Activated effector memory CD4-positive, alpha-beta T cell treated with Interleukin-2 at 50 U/mL for 16 hours (primary cell): ENCODE results near the gene HID1.
"Not testable (repeated sequence)": the region's sequence is repeated elsewhere in the genome, so short reads cannot be mapped to it uniquely, and the experiment has no call there.

Experiments
- DNase-seq: peaks from one replicate; pipeline ENCODE4 v3.0.0-alpha.2; 2020

Gene HID1

DNA sequence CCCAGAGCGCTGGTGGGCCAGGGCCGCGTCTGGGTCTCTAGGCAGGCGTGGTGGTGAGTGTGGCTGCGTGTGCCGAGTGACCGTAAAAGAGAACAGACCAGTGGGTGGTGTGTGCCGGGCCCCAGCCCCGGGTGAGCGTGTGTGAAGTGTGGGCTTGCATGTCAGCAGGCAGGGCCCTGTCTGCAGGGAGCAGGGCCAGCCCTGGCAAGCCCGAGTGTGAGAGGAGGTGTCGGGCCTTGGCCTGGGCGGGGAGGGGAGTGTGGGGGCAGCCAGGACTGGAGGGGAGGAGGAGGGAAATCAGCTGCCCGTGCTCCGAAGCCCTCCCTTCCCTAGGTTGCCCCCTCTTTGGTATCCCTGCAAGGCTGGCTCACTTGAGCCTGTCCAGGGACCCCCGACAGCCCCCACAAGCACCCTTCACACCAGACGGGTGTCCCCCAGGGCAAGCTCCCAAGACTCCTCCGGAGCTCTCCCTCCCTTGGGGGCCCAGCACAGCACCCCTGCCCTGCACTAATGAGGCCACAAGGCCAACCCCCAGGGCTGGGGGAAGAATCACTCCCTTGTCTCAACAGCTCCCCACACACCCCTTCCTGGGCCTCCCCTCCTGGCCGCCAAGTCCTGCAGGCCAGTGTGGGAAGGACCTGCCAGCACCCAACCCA, 51.4 kb downstream of the HID1 start:
- DNase-seq, result no peak

DNA sequence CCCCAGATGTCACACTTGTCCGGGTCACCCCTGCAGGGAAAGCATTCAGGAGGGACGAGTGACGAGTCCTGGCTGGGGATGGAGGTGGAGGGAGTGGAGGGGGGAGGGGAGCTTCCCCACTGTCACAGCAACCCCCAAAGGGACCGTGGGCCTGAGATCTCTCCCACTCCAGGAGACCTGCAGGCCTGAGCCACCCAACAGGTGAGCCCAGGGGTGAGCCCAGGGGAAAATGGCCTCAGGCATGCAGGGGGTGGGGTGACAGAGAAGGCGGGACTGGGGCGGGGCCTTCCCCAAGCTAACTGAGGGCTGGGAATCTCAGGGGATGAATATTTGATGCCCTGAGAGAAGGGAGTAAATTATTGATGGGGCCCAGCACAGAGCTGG, 51.9 kb downstream of the HID1 start:
- no peak for DNase-seq

DNA sequence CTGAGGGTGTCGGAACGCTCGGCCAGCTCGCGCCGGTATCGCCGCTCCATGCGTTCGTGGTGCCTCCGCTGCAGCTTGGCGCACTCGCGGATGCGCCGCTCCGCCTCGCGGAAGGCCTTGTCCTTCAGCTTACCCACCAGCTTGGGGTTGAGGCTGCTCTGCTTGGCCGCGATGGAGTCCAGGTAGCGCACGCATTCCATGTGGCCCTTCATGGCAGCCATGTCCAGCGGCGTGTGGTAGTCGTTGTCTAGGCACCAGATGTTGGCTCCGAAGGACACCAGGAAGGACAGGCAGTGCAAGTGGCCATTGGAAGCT, 52.3 kb downstream of the HID1 start:
- DNase-seq, result no peak

DNA sequence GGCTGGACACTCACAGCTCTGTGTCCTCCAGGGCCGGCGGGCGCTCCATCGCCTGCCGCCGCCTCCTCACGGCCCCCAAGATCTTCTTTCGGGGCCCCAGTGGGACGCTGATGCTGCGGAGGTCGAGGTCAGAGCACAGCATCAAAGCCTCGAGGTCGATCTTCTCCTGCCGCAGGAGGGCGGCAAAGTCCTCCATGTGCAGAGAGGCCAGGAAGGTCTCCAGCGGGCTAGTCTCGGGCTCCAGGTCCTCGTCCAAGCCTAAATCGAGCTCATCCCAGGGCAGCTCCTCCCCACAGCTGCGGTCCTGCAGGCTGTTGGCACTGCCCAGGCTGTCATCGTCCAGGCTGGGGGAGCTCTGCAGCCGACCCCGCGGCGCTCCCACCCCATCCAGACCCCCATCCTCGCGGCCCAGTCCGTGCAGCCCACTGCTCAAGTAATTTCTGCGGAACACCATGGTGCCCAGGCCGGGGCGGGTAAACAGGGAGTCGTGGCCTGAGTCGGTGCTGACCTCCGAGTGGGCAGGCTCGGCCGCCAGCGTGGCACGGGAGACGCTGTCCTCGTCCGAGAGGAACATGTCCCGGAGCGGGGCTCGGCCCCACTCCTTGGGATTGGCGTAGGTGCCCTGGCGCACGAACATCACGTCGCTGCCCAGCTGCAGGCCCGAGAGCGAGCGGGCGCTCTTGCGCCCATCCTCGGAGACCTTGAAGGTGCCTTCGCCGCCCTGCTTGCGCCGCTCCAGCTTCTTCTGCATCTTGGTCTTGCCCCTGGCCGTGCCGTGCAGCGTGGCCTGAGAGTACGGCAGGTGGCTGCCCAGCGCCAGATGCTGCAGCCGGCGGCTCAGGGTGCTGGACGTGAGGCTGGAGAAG, 52.9 kb downstream of the HID1 start:
- DNase-seq, result no peak

DNA sequence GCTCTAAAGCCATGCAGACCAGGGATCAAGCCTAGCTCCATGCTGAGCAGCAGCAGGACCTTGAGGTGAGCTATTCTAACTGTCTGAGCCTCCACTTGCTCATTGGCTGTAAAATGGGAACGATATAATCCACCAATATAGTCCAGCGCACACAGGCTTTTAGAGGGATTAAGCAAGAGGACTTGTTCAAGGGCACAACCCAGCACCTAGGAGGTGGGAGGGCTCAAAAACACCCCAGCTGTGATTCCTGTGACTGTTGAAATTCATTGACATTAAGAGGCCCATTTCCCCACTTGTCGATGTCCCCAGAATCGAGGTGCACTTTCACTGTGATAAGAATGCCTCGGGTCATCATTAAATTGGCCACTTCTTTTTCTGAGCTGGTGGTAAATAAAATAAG, 53.7 kb downstream of the HID1 start:
- no peak for DNase-seq

DNA sequence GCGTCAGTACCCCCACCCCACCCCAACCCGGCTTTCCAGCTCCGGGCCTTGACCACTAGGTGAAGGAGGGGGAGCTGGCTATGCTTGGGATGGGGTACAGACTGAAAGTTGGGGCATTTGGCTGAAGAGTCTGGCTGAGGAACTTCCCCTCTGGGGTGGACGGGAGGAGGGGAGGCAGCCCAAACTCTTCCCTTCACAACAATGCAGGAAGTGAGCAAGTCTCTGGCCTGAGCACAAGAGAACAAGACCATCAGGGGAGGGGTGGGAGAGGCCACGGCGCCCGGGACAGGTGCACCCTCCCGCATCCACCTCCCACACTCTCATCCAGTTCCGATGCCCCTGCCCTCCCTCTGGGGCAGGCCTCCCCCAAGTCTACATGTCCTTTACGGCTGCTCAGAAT, 55.1 kb downstream of the HID1 start:
- no peak for DNase-seq

DNA sequence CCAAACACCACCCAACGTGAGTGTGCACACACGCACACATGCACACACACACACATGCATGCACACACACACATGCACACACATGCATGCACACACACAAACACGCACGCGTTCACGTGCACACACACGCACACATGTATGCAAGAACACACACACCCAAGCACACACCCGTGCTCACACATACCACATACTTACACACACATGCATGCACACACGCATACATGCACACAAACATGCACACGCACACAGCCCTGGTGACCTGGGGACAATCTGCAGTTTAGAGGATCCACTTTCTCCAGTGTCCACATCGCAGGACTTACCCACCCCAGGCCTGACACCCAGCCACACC, 55.7 kb downstream of the HID1 start:
- DNase-seq, result no peak

DNA sequence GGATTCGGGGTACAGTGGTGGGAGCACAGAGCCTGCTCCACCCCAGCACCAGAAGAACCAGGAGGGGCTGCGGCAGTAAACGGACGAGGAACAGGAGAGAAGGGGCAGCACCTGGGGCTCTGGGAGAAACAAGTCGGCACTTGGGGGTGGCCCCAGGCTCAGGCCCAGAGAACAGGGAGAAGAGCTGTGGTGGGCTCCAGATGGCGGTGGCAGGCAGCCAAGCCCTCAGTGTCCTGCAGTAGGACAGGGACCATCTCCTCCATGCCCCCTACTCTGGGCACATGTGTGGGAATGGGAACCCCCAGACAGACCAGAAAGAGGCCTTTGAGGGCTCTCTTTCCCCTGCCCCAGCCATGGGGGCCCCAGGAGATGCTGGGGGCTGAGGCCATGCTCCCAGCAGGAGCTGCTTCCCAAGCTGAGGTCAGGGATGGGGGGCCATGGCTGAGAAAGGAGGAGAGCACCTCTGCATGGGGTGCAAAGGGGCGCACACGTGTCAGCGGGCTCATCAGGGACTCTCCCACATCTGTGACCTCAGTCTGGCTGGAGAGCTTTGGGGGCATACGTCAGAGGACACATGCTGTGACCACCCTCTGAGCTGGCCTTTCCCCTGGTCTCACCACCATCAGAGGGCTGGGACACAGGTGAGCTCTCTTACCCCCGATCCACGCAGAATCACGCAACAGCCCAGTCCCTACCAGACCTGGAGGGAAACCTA, 56.3 kb downstream of the HID1 start:
- no peak for DNase-seq

DNA sequence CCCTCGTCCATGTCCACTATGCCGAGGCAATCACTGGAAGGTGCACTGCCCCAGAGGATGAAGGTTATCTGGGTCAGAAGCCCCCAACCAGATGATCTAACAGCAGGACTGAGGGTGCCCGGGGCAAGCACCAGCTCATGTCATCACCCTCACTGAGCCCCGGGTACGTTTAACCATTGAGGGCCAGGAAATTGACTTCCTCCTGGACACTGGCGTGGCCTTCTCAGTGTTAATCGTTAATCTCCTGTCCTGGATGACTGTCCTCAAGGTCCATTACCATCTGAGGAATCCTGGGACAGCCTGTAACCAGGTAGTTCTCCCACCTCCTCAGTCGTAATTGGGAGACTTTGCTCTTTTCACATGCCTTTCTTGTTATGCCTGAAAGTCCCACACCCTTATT, 61.1 kb downstream of the HID1 start:
- DNase-seq, result not testable (repeated sequence)

DNA sequence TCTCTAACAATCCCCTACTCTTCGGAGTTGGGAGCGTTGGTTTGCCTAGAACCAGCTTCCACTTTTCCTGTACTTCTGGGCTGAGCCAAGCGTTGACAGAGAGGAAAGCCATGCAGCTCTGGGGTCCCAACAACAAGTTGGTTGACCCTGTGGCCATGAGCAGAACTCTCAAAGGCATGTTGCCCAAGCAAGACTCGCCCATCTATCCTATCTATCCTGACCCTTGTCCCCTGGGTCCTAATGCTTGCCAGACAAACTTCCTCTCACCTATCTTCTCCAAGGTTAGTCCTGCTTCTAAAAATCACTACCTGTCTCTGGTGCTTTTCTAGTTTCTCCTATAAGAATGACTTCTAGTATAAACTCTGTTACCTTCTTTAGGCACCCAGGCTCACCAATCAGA, 63.5 kb downstream of the HID1 start:
- DNase-seq, result not testable (repeated sequence)

DNA sequence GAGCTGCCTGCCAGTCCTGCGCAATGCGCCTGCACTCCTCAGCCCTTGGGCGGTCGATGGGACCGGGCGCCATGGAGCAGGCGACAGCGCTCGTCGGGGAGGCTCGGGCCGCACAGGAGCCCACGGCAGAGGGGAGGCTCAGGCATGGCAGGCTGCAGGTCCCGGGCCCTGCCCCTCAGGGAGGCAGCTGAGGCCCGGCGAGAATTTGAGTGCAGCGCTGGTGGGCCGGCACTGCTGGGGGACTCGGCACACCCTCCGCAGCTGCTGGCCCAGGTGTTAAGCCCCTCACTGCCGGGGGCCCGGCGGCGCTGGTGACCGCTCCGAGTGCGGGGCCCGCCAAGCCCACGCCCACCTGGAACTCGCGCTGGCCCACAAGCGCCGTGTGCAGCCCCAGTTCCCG, 65.5 kb downstream of the HID1 start:
- no peak for DNase-seq

DNA sequence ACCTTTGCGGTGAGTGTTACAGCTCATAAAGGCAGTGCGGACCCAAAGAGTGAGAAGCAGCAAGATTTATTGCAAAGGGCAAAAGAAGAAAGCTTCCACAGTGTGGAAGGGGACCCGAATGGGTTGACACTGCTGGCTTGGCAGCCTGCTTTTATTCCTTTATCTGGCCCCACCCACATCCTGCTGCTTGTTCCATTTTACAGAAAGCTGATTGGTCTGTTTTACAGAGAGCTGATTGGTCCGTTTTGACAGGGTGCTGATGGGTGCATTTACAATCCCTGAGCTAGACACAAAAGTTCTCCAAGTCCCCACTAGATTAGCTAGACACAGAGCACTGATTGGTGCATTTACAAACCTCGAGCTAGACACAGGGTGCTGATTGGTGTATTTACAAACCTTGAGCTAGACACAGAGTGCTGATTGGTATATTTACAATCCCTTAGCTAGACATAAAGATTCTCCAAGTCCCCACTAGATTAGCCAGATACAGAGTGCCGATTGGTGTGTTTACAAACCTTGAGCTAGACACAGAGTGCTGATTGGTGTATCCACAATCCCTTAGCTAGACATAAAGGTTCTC, 66.3 kb downstream of the HID1 start:
- not testable (repeated sequence) for DNase-seq

DNA sequence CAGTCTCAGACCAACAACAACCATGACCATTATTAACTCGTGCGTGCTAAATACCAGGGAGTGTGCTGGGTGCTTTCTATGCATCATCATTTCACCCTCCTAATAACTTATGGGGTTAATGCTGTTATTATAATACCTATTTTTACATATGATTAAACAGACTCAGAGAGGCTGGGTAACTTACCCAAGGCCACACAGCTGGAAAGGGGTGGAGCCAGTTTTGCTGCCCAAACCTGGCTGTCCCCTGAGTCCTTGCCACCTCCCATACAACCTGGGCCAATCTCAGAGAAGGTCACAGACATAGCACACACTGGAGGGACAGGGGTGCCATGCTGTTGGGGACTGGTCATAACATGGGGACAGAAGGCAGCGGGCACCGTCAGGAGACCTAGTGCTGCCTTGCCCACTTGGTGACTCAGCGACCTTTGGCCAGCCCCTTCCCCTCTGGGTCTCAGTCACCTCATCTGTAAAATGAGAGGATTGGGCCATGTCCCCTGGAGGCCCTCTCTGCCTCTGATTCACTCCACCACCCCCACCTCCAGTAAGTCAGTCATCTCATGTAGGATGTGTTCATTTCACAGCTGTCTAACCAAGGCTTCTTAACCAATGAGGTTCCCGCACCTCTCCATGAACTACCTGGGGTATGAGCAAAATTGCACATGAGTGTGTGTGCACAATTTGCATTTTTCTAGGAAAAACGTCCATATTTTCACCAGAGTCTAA, 67.7 kb downstream of the HID1 start:
- DNase-seq, result no peak

DNA sequence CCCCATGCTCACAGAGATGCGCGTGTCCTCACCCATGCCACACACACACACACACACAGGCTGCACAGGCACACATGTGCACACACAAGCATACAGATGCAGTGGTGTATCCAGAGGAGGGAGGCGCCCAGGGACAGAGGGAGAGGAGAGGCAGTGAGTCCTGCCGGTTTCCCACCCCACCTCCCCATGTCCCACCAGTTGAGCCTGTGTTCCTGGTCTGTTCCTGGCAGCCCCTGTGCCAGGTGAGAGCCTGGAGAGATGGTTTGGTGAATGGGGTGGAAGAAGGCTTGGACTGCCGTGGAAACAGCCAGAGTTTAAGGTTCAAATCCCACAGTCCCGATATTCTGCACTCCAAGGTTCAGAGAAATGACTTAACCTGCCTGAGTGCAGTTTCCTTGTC, 68.9 kb downstream of the HID1 start:
- no peak for DNase-seq

DNA sequence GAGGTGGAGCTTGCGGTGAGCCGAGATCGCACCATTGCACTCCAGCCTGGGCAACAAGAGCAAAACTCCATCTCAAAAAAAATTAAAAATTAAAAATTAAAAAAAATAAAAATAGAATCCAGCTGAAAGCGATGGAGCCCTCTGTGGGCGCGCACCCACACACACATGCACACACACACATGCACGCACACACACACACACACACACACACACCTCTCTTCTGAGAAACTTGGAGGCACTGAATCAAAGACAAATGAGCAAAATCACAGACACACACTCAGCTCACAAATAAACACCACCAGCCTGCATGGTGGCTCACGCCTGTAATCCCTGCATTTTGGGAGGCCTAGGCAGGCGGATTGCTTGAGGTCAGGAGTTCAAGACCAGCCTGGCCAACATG, 69.5 kb downstream of the HID1 start:
- no peak for DNase-seq

DNA sequence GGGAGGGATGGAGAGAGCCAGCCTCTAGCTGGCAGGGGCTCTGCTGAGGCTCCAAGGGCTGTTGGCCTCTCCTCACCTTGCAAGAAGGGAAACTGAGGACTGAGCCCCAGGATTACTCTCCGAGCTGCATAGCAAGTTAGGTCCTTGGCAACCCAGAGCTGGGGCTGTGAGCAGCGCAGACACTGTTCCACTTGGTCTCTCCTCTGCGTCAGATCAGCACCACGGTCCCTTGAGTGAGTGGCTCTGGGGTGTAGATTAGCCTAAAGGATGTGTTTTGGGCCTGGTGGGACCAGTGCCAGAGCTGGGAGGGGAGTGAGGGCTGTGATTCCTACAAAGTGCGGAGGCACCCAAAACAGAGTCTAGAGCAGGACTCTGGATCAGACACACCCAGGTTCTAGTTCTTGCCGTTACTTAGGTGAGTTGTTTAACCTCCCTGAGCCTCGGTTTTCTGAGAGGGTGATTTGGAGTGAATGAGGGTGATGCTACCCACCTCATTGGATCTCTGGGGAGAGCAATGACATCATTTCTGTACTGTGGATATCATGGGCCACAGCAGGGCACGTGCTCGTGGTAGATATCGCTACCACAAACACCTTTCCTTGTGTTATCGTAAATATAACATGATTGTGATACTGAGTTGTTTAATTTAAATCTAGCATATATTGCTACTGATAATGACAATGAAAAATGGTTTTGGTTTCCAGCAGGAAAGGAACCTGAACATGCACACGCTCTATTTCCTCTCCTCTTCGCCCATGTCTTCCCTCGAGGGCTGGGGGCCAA, 71.0 kb downstream of the HID1 start:
- no peak for DNase-seq
